WTC11 (cell line): ENCODE results near the gene ATP9B.

Source experiments
- FOXK1 ChIP-seq: sonication (generic); formaldehyde crosslinking; IDR thresholded peaks from 2 replicates; pipeline ENCODE4 v1.8.0; 2022; ENCODE audit warnings: mild to moderate bottlenecking, moderate library complexity, missing genetic modification reagents
- TF ChIP-seq, protein P1 (sequence below): fragments of 200-600 bp; IDR thresholded peaks from 2 replicates; pipeline ENCODE4 v1.8.0; 2022; ENCODE audit warnings: antibody characterized with exemption

DNA sequence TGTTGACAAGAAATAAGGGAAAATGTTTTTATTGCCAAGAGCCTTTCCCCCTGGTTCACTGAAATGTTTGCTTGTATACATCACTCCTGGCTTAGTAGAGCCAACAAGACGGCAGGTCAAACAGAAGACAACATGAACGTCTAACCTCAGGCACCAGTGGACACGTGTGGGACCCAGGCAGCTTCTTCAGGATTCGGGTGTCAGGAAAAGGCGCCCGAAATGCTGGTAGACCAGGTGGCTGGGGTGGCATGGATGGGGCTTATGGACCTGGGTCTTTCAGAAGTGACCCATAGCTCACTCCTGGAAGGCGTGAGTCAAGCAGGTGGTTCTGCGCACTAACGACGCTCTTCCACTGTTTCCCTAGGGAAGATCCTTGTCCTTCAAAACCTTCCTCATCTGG lies 303.3 kb downstream of the ATP9B start:
- TF ChIP-seq, protein P1, sequence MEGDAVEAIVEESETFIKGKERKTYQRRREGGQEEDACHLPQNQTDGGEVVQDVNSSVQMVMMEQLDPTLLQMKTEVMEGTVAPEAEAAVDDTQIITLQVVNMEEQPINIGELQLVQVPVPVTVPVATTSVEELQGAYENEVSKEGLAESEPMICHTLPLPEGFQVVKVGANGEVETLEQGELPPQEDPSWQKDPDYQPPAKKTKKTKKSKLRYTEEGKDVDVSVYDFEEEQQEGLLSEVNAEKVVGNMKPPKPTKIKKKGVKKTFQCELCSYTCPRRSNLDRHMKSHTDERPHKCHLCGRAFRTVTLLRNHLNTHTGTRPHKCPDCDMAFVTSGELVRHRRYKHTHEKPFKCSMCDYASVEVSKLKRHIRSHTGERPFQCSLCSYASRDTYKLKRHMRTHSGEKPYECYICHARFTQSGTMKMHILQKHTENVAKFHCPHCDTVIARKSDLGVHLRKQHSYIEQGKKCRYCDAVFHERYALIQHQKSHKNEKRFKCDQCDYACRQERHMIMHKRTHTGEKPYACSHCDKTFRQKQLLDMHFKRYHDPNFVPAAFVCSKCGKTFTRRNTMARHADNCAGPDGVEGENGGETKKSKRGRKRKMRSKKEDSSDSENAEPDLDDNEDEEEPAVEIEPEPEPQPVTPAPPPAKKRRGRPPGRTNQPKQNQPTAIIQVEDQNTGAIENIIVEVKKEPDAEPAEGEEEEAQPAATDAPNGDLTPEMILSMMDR = no peak
- no peak for TF ChIP-seq FOXK1
